Lower lobe of right lung (tissue), 2 donors: ENCODE measurements around the gene VENTX. TPM values are rescaled to one million over a fixed set of nuclear protein-coding genes. Genes with fewer than 3 reads are reported as not detected.

Experiments used
- ATAC-seq, 2 donors: fragments of 200-7000 bp; cut with Tn5 transposase; one replicate each; pipeline ENCODE4 v1.9.1; 2020 to 2022; ENCODE audit warnings: mild to moderate bottlenecking in 2 of 2, moderate library complexity in 2 of 2
- DNase-seq: peaks from one replicate; pipeline ENCODE4 v3.0.0-alpha.2; 2020
- H3K27ac ChIP-seq: fragments of 200-600 bp; one replicate; pipeline ENCODE4 v1.8.0; 2022
- H3K27me3 ChIP-seq: fragments of 200-600 bp; one replicate; pipeline ENCODE4 v1.8.0; 2022; ENCODE audit warnings: low read depth
- H3K36me3 ChIP-seq: fragments of 200-600 bp; one replicate; pipeline ENCODE4 v1.8.0; 2022; ENCODE audit warnings: mild to moderate bottlenecking
- H3K4me1 ChIP-seq: fragments of 200-600 bp; one replicate; pipeline ENCODE4 v1.8.0; 2022
- H3K4me3 ChIP-seq: fragments of 200-600 bp; one replicate; pipeline ENCODE4 v1.8.0; 2022; ENCODE audit warnings: mild to moderate bottlenecking
- H3K9me3 ChIP-seq: fragments of 200-600 bp; one replicate; pipeline ENCODE4 v1.8.0; 2022
- intact Hi-C: fragments of 100-400 bp; cut with DNase I; formaldehyde crosslinking; loops from one replicate; pipeline ENCODE4 v1.11.0; 2022
- total RNA-seq: library from RNA; stranded (reverse); fragmentation: NEBNext Ultra II Directional; extraction: Animal tissue kit (Norgen Biotek cat#: 25700); gene quantifications from one replicate; pipeline ENCODE4 v1.2.1, GENCODE V29; 2021
- TF ChIP-seq, protein P1 (sequence below): fragments of 200-600 bp; IDR thresholded peaks from one replicate; pipeline ENCODE4 v1.8.0; 2022; ENCODE audit warnings: antibody characterized with exemption, mild to moderate bottlenecking
- donor health status: DM: no; HTN: yes; CAD: no; lungs with severe emphysema.

The VENTX gene
- total RNA-seq, 1 donor from 2014 or later: 4.5 TPM

DNA sequence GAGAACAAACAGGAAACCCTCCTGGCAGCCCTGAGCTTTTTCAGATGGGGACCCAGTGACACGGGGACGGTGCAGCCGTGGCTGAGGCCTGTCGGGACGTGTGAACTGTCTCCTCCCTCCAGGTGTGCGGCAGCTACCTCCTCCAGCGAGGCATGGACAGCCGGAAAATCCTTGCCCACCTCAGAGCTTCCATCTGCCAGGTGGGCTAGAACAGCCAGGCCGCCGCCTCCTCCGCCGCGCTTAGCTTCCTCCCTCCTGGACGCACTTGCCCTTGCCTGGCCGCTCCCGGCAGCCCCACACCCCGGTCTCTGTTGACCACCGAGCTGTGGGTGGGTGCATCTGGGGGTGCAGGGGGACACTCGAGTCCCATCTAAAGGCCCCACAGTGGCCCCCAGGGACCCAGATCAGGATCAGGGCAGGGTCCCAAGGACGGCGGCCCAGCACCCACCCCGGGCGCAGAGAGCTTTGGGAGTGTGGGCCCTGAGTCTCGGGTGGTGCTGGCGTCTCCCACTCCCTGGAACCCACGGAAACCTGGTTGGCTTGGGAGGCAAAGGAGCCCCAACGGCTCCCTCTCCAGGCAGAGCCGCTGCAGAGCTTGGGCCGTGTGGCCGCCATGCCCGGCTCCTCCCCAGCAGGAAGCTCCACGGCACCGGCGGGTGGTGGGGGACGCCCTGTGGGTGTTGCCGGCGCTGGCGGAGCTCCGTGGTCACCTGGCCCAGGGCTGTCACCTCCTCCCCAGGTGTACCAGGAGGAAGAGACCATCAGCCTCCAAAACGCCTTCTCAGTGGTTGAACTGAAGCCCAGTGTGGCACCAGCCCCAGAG lies 40.5 kb upstream of the VENTX start:
- Histone ChIP-seq H3K27ac (no peak overlapping the region), H3K27me3 (no peaks in the 10 kb centered on the region), H3K36me3 (no peaks in the 10 kb centered on the region), H3K4me1 (no peaks in the 10 kb centered on the region), H3K9me3 (no peaks in the 10 kb centered on the region), H3K4me3 (no peak overlapping the region)
- no peak for ATAC-seq
- TF ChIP-seq, protein P1, sequence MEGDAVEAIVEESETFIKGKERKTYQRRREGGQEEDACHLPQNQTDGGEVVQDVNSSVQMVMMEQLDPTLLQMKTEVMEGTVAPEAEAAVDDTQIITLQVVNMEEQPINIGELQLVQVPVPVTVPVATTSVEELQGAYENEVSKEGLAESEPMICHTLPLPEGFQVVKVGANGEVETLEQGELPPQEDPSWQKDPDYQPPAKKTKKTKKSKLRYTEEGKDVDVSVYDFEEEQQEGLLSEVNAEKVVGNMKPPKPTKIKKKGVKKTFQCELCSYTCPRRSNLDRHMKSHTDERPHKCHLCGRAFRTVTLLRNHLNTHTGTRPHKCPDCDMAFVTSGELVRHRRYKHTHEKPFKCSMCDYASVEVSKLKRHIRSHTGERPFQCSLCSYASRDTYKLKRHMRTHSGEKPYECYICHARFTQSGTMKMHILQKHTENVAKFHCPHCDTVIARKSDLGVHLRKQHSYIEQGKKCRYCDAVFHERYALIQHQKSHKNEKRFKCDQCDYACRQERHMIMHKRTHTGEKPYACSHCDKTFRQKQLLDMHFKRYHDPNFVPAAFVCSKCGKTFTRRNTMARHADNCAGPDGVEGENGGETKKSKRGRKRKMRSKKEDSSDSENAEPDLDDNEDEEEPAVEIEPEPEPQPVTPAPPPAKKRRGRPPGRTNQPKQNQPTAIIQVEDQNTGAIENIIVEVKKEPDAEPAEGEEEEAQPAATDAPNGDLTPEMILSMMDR: no peak
- no peak for DNase-seq
- intact Hi-C loops: no loop called here

DNA sequence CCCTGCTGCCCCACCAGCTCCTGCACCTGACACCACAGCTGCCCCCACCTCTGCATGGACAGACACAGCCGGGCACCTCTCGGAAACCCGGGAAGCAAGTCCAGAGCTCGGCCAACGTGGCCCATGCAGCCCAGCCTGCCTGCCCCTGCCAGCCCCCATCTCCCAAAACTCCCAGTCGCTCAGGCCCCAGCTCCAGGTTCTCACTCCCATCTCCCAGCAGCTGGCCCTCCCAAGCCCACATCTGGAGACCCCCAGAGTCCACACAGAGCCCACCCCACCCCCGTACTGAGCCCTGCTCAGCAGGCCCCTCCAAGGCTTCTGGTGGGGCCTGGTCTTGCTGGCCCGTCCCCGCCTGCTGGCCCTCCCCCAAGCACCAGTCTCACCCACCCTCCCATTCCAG lies 39.9 kb upstream of the VENTX start:
- H3K4me3 ChIP-seq: no peak overlapping the region
- TF ChIP-seq, protein P1: no peak
- H3K27me3 ChIP-seq: no peaks in the 10 kb centered on the region
- DNase-seq (no peak), ATAC-seq (no peak)
- H3K9me3 ChIP-seq: no peaks in the 10 kb centered on the region
- intact Hi-C loops: no loop called here
- H3K4me1 ChIP-seq: no peaks in the 10 kb centered on the region
- H3K36me3 ChIP-seq: no peaks in the 10 kb centered on the region
- H3K27ac ChIP-seq: no peak overlapping the region

DNA sequence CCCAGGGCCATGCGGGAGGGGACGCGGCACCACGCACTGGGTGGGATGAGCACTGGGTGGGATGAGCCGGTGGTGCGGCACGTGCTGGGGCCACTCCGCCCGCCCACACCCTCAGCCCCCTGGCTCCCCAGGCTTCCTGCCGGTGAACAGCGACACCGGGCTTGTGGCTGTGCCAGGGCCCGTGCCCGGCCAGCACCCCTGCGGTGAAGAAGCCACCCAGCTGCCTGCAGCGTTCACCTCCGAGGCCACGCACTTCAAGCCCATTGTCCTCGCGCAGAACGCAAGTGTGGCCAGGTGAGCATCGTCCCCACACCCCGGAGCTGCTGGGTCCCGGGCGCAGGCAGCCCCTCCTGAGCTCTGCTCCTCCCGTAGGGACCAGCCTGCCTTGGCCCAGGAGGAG lies 39.4 kb upstream of the VENTX start:
- Histone ChIP-seq H3K4me1 (no peaks in the 10 kb centered on the region), H3K4me3 (no peak overlapping the region), H3K27ac (no peak overlapping the region), H3K27me3 (no peaks in the 10 kb centered on the region), H3K9me3 (no peaks in the 10 kb centered on the region), H3K36me3 (no peaks in the 10 kb centered on the region)
- DNase-seq: no peak
- ATAC-seq: no peak
- intact Hi-C loops: no loop called here
- TF ChIP-seq, protein P1: no peak

DNA sequence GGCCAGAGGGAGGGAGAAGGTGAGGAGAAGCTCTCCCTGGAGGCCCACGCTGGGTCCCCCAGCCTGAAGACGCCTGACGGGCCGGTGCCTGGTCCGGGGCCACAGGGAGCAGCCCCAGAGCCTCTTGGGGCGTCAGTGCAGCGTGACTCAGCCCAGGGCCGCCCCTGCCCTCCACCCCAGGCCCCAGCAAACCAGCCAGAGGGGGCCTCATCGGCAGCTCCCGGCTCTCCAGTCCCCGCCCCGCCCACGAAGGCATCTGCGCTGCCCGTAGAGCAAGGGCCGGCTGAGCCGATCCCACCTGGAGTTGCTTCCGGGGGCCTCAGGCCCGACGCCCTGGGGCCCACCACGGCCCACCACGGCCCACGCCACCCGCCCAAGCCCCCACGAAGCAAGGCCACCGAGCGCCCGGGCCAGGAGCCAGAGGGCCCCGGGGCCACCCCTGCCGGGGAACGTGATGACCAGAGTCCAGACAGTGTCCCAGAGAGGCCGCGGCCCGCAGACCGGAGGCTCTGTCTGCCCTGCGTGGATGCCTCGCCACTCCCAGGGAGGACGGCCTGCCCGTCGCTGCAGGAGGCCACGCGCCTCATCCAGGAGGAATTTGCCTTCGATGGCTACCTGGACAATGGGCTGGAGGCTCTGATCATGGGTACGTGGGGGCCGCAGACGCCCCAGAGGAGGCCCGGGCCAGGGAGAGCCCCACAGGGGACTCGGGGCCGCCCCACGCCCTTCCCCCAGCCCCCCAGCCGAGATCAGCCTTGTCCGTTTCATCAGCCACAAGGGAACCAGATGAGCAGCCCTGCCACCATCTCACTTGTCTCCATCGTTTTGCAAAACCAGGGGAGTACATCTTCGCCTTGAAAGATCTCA lies 38.8 kb upstream of the VENTX start:
- TF ChIP-seq, protein P1: no peak
- no peaks in the 10 kb centered on the region for H3K27me3 ChIP-seq
- no peak for DNase-seq
- H3K4me3 ChIP-seq: no peak overlapping the region
- no peak for ATAC-seq
- H3K4me1 ChIP-seq: no peaks in the 10 kb centered on the region
- H3K27ac ChIP-seq: no peak overlapping the region
- intact Hi-C loops: no loop called here
- H3K9me3 ChIP-seq: no peaks in the 10 kb centered on the region
- H3K36me3 ChIP-seq: no peaks in the 10 kb centered on the region

DNA sequence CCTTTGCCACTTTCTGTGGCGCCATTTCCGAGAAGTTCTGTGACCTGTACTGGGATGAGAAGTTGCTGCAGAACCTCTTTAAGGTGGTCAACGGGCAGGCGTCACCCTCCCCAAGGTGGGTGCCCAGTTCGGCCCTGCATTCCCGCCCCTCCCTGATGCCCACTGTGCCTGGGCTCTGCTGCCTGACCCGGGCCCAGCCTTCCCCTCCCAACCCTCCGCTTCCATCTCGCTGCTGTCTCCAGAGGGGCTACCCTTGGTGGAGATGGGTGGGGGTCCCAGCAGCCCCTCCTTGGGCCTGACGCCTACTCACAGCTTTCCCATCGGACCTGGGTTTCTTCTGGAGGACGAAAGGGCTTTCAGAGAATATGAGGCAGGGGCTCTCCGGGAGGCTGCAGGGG lies 38.2 kb upstream of the VENTX start:
- H3K9me3 ChIP-seq: no peaks in the 10 kb centered on the region
- no peak for ATAC-seq
- intact Hi-C loops: no loop called here

More for the DNA sequence above, 38.2 kb upstream of the VENTX start:
- Histone ChIP-seq H3K4me3 (no peak overlapping the region), H3K27me3 (no peaks in the 10 kb centered on the region), H3K36me3 (no peaks in the 10 kb centered on the region), H3K4me1 (no peaks in the 10 kb centered on the region), H3K27ac (no peak overlapping the region)
- DNase-seq: no peak
- TF ChIP-seq, protein P1: no peak
